HG02840 (cell line): ENCODE results near the gene KNCN.

ENCODE experiments used
- ATAC-seq: cut with Tn5 transposase; IDR thresholded peaks from one replicate; pipeline ENCODE4 v1.9.1; 2021; ENCODE audit warnings: mild to moderate bottlenecking, moderate library complexity, moderate number of reproducible peaks; ENCODE audit not compliant: unreplicated experiment, low FRiP score

Gene KNCN

GRCh38 chr1:46569884-46570725 is 18.7 kb upstream of the KNCN start:
- ATAC-seq: no peak

- no peak for ATAC-seq
These were observed 17.7 kb upstream of the KNCN start for GRCh38 chr1:46569116-46569515.

- no peak for ATAC-seq
These were observed 17.0 kb upstream of the KNCN start for GRCh38 chr1:46568461-46568891.

GRCh38 chr1:46563341-46563740 is 11.9 kb upstream of the KNCN start:
- no peak for ATAC-seq

GRCh38 chr1:46562498-46562897 is 11.1 kb upstream of the KNCN start:
- no peak for ATAC-seq

GRCh38 chr1:46558966-46559365 is 7.5 kb upstream of the KNCN start:
- ATAC-seq: no peak

GRCh38 chr1:46558141-46558963 is 6.9 kb upstream of the KNCN start:
- ATAC-seq: no peak

- no peak for ATAC-seq
These were observed 6.0 kb upstream of the KNCN start for GRCh38 chr1:46557403-46557802.

- ATAC-seq: no peak
These were observed 5.4 kb upstream of the KNCN start for GRCh38 chr1:46556822-46557221.

- ATAC-seq: no peak
These were observed 4.6 kb upstream of the KNCN start for GRCh38 chr1:46555826-46556619.

GRCh38 chr1:46554597-46555381 is 3.3 kb upstream of the KNCN start:
- no peak for ATAC-seq

GRCh38 chr1:46554236-46554596 is 2.8 kb upstream of the KNCN start:
- no peak for ATAC-seq

GRCh38 chr1:46553506-46553905 is 2.1 kb upstream of the KNCN start:
- no peak for ATAC-seq

GRCh38 chr1:46552357-46553237 is 1.1 kb upstream of the KNCN start:
- ATAC-seq: no peak

GRCh38 chr1:46550751-46551231 is 656 bp downstream of the KNCN start:
- no peak for ATAC-seq

- no peak for ATAC-seq
These were observed 1.5 kb downstream of the KNCN start for GRCh38 chr1:46549697-46550681.

GRCh38 chr1:46547481-46548383 is 3.7 kb downstream of the KNCN start:
- ATAC-seq: no peak
